ES-I3 (cell line): Measurements from ENCODE around the gene F11R.

Source experiments
- H3K36me3 ChIP-seq: 2 replicates; pipeline ENCODE4 v1.6.1; 2013; ENCODE audit warnings: mild to moderate bottlenecking, low read length, control low read depth, moderate library complexity; ENCODE audit not compliant: insufficient read depth
- H3K4me1 ChIP-seq: 2 replicates; pipeline ENCODE4 v1.6.1; 2013; ENCODE audit warnings: mild to moderate bottlenecking, control low read depth, low read length; ENCODE audit not compliant: insufficient read depth
- H3K9ac ChIP-seq: 2 replicates; pipeline ENCODE4 v1.6.1; 2013; ENCODE audit warnings: low read depth, mild to moderate bottlenecking, low read length, moderate library complexity
- H3K9me3 ChIP-seq: 2 replicates; pipeline ENCODE4 v1.6.1; 2013; ENCODE audit warnings: mild to moderate bottlenecking, low read length, moderate library complexity; ENCODE audit not compliant: control insufficient read depth, insufficient read depth

The F11R gene

DNA sequence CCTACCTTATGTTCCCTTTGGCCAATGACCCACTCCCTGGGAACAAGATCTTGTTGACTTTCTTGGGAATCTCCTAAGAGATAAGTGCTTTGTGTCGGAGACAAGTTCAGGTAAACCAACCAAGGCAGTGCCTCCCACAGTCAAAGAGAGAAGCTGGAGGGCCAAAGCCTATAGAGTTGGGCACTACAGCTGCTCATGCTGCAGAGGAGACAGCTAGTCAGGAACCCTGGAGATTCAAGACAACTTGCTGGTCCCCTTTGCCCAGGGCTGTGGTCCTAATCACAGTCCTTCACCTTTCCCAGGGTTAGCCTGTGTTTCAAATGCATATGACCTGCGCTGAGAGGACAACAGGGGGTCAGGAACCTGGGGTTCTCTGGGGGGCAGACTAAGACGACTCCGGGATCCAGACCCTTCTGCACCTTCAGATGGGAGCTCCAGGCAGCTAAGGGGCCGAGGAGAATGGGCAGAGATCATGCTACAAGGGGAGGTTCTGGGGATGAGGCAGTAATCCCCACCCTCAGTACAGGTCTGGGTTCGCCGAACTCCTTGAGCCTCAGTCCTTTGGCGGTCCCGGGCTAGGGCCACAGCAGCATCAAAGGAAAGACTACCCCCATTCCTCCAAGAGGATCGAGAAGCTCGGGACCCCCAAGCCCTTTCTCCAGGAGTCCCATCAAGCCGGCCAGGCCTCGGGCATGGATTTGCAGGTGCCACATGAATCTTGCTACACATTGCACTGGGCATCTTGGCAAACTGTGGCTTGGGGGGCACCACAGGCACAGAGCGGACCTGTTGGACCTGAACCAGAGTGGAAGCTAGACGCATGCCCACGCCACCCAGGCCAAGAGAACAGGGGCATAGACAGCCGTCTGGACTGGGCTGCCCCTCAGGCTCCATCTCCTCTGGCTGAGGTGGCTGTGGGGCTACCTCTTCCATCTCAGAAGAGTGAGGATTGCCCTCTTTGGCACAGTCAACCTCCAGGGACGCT is 26.8 kb upstream of the F11R start:
- Histone ChIP-seq H3K4me1 (peaks cover 5% of the 10 kb centered on the region; the same call in 1 of the 2 replicates), H3K9me3 (no peaks in the 10 kb centered on the region), H3K9ac (no peak overlapping the region), H3K36me3 (no peaks in the 10 kb centered on the region)

DNA sequence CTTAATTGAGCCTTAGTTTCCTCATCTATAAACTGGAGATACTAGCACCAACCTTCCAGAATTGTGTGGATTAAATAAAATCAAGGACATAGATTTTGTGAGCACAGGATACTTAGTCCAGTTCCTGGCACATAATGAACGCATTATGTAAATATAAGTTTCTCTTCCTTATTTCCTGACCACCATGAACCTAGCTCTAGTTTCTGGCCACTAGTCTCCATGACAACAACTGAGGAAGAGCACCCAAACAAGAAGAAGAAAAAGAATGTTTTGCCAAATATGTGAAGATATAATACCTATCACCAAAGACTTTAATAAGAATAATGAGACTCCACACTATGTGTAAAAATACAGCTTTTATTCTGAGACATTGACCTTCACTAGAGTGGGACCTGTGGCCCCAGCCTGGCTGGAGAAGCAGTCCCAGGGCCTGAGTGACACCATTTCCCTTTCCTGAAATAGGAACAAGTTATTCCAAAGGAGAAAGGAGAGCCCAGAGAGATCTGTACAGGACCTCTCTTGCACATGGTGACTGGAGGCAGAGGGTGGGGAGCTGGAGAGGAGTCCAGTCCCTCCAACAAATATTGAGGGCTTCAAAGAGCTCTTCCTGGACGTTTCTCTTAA is 25.8 kb upstream of the F11R start:
- H3K36me3 ChIP-seq = no peaks in the 10 kb centered on the region
- peak overlapping the region; percentile 96 for H3K9ac ChIP-seq
- no peaks in the 10 kb centered on the region for H3K9me3 ChIP-seq
- peaks cover 5% of the 10 kb centered on the region; the same call in 1 of the 2 replicates for H3K4me1 ChIP-seq

DNA sequence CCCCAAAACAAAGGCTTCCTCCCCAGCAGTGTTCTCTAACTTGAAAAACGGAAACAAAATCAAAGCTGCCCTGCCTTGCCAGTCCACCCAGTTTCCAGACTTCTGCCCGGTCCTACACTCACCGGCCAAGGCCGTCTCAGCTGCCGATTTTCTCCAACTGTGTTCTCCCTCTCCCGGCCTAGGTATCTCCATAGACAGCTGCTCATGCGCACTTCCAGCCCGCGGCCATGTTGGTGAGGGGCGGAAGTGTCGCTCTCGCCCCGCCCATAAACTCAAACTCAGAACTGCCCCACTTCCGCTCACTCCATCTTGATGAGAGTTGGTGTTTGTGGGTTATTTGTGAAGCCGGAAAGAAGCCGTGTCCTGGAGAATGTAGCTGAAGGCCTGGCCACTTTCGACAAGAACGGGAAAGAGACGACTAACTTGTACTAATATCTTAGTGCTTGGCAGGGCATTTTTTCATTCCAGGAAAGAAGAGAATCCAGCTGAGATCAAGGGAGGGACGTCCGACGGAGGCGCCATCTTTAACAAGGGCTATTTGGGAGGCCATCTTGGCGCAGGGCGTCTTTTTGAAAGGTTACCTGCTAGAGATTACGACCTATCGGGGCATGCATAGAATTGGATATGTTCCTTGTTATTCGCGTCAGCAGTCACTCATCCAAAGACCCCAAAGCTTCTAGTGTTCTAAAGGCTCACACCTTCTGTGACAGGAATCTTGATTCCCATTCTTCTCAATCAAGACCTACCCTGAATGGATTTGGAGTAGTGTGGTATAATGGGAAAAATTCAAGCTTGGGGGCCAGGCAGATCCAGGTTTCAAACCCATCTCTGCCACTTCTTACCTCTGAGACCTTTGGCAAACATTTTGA is 25.0 kb upstream of the F11R start, which contains the start of gene USF1:
USF1 (minus strand) TSS at position 242 of the 869 bp plus-strand sequence. CDS start 2,702 bp downstream, outside the sequence.
- no peaks in the 10 kb centered on the region for H3K9me3 ChIP-seq
- peak within 1 kb of the TSS; percentile 96 for H3K9ac ChIP-seq
- H3K4me1 ChIP-seq = peaks cover 5% of the 10 kb centered on the region; the same call in 1 of the 2 replicates
- H3K36me3 ChIP-seq = 0 out of 2 replicates have a peak, but pooled peaks cover 3% of the 10 kb centered on the region

DNA sequence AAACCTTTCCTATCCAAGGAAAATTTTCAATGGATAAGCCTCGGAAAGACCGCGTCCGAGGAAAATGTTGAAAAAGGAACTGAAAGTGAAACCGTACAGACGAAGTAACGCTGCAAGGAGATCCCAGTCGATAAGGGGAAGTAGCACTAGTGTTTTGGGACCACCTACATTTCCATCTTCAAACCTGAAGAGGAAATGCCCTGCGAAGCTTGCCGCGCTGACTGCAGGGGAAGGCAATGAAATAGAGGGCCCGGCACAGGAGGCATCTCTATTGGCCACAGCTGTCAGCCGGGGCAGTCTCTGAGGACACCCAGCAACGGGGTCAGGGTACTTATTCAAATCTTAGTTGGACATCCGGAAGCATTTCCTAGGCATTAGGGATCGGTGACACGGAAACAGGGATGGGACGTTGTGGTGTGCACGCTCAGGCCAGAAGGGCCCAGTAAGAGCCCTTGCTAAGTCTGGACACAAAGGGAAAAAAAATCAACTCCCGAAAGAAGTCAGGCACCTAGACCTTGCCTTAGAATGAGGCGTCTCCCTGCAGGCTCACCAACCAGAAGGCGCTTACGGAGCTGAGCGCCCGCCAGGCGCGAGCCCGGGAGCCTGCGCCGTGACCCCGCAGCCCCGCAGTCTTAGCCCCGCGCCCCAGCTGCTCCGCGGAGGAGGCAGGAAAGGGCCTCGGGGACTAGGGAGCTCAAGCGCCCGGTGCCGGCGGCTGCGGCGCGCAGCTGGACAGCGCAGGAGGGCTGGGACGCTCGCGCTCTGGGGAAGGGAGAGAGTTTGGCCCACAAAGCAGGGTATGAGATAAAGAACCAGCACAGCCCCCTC is 24.2 kb upstream of the F11R start:
- peak overlapping the region; percentile 96 for H3K9ac ChIP-seq
- H3K36me3 ChIP-seq = peaks cover 10% of the 10 kb centered on the region
- H3K4me1 ChIP-seq = peaks cover 5% of the 10 kb centered on the region; the same call in 1 of the 2 replicates
- no peaks in the 10 kb centered on the region for H3K9me3 ChIP-seq

DNA sequence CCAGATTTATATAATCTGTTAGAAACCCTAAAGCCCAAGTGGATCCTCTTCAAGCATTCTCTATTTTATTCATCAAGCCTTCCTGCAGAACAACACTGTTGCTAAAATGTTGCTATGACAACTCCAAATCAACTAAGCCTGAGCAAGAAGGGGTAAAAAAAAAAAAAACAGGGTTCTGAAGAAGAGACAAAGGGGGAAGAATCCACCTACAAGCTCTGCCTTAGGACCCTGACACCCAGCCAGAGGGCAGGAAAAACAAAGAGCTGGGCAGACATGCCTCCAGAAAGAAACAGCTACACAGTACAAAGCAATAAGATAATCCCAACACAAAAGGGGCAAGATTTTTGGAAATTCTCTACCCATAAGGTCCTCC is 23.6 kb upstream of the F11R start:
- Histone ChIP-seq H3K4me1 (peaks cover 5% of the 10 kb centered on the region; the same call in 1 of the 2 replicates), H3K36me3 (peaks cover 16% of the 10 kb centered on the region), H3K9me3 (no peaks in the 10 kb centered on the region), H3K9ac (peak overlapping the region; percentile 96)

DNA sequence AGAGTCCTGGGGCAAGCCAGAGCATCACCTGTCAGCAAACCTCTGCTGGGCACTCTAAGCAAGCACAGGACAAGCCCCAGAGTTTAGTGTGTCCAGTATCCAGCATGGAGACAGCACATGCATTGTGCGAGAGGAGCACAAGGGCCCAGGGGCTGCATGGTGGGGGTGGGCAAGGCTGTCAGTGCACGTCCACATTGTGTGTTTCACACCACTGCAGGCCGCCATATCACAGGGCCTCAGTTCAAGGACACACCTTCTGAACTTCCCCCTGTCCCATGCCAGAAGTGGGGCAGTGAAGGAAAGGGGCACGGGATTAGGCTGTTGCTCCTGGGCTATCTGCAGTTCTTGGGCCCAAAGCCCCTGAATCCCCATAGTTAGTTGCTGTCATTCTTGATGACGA is 18.6 kb upstream of the F11R start:
- Histone ChIP-seq H3K4me1 (peaks cover 11% of the 10 kb centered on the region), H3K9ac (no peak overlapping the region), H3K9me3 (no peaks in the 10 kb centered on the region), H3K36me3 (peaks cover 19% of the 10 kb centered on the region)

DNA sequence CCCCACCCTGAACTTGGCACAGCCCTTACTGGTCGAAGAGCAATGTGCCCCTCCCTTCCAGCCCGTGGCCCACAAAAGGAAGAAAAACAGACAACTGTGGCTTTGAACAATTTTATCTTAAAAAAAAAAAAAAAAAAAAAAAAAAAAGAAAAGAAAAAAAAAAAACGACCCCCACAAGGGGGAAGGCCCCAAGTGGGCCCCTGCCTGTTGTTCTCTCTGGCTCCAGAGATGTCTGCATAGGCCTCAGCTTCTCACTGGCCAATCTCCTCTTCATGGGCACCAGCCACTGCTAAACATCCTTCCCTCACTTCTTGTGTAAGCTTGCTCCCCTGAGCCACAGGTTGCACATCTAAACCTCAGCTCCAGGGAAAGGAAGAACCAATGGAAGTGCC is 18.2 kb upstream of the F11R start:
- no peaks in the 10 kb centered on the region for H3K9me3 ChIP-seq
- peak overlapping the region; percentile 83; the same call in 1 of the 2 replicates for H3K9ac ChIP-seq
- H3K4me1 ChIP-seq = peaks cover 7% of the 10 kb centered on the region
- H3K36me3 ChIP-seq = peaks cover 19% of the 10 kb centered on the region

DNA sequence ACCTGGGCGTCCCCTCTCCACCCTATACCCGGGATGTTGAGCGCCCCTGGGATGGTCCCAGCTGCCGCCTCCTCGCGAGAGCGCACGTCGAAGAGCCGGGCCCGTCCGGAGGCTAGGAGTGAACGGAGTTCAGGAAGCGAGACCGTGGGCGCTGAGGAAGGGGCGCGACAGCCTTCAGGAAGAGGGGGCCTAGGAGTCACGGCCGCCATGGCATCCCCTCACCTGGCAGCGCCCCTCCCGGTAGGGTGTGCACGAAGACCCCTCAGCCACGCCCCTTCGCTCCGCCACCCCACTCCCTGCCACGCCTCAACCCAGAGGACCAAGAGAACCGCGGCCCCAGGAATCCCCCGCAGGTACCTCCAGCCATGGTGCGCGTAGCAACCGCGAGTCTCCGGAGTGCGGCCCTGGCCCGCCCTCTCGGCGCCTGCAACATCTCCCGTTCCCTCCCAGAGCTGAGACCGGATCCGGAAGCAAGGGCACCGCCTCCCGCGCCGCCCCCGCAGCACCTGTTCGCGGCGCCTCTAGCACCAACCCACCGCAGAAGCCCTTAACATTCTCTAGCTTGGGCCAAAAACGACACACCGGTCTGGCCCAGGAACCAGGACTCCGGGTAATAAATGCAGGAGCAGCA is 17.7 kb upstream of the F11R start, which contains the start of gene TSTD1:
TSTD1 (minus strand) TSS at position 442 of the 631 bp plus-strand sequence; CDS start at position 367, 75 bp downstream.
- peaks cover 7% of the 10 kb centered on the region for H3K4me1 ChIP-seq
- peaks cover 19% of the 10 kb centered on the region for H3K36me3 ChIP-seq
- H3K9ac ChIP-seq = peak within 1 kb of the TSS; percentile 83
- no peaks in the 10 kb centered on the region for H3K9me3 ChIP-seq

DNA sequence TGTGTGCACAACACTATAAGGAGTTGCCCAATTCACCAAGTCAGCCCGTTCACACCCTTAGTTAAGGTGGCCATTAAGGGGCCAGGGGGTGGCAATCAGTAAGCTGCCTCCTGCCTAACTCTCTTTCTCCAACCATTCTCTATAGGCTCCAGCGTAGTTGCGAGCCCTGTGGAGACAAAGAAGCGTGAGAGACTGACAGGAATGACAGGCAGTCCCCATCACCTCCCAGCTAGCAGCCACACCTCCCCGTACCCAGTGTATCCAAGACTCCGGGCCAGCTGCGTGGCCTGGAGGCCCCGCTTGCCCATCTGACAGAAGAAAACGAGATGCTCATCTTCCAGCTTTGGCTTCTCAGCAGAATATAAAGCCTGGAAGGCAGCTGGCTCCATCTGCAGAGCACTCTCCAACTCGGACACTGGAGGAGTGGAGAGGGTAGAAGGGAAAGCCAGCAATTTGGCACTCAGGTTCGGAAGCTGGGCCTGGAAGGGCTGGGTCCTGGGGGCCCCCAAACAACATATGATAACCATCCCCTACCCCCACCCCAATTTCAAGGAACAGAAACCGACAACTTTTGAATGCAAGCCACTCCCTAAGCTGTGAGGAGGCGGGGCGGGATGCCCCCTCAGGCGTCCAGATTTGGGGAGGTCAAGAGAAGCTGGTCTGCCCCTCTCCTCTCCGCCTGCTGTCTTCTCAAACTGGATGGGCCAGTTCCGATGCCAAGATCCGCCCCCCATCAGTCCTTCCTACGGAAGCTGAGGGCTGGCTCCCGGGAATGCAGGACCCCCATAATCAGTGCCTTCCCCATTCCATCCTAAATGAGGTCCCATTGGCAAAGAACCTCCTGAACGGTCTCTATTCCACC is 16.9 kb upstream of the F11R start:
- H3K4me1 ChIP-seq = peaks cover 7% of the 10 kb centered on the region
- H3K9ac ChIP-seq = peak overlapping the region; percentile 83
- H3K9me3 ChIP-seq = no peaks in the 10 kb centered on the region
- H3K36me3 ChIP-seq = peaks cover 19% of the 10 kb centered on the region

DNA sequence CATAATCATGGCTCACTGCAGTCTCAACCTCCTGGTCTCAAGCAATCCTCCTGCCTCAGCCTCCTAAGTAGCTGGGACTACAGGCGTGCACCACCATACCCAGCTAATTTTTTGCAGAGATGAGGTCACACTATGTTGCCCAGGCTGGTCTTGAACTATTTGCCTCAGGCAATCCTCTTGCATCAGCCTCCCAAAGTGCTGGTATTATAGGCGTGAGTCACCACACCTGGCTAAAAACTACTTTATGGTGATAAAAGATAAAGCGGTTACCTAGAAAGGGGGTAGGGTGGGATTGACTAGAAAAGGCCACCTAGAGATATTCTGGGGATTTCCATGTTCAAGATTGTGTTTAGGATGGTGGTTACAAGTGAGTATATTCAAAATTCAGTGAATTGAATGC is 12.8 kb upstream of the F11R start:
- peaks cover 7% of the 10 kb centered on the region for H3K4me1 ChIP-seq
- no peaks in the 10 kb centered on the region for H3K9me3 ChIP-seq
- H3K36me3 ChIP-seq = no peaks in the 10 kb centered on the region
- no peak overlapping the region for H3K9ac ChIP-seq

DNA sequence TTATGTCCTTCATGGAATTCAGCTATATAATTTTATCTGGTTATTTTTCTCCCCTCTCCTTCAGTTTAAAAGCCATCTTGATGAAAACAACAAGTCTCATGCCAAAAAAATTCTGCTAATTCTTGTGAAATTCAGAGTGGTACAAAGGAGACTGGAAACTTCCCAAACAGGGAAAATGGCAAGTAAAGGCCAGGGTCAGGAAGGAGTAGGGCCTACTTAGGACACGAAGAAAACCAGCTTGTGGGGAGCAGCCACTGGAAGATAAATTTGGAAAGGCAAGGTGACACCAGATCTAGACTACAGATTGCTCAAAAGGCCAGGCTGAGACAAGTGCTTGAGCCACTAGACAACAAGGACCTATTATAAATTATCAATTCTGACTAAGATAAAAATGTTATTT is 11.5 kb upstream of the F11R start:
- Histone ChIP-seq H3K9me3 (no peaks in the 10 kb centered on the region), H3K9ac (no peak overlapping the region), H3K36me3 (no peaks in the 10 kb centered on the region), H3K4me1 (peaks cover 7% of the 10 kb centered on the region)

DNA sequence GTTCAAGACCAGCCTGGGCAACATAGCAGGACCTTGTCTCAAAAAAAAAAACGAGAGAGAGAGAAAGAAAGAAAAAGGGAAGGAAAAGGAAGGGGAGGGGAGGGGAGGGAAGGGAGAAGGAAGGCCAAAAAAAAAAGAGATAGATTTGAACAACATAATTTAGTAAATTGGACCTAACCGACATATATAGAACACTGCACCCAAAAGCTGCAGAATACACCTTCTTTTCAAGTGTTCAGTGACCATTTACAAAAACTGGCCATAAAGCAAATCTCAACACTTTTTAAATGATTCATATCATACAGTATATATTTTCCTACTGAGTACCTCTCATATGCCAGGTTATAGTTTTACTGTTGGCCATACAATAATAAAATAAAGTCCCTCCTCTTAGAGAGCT is 10.9 kb upstream of the F11R start:
- Histone ChIP-seq H3K36me3 (no peaks in the 10 kb centered on the region), H3K9ac (no peak overlapping the region), H3K4me1 (peaks cover 7% of the 10 kb centered on the region), H3K9me3 (no peaks in the 10 kb centered on the region)
